Coronary artery (tissue), 2 donors: Measurements from ENCODE around the gene PUM1.

Experiments used
- DNase-seq: peaks from one replicate; pipeline ENCODE4 v3.0.0-alpha.2; 2017; ENCODE audit warnings: low spot score
- H3K27ac ChIP-seq, 2 donors: fragments of 200-600 bp; sonication (generic); one replicate each; pipeline ENCODE4 v1.5.1; 2016 to 2019
- H3K4me3 ChIP-seq: fragments of 200-600 bp; sonication (generic); 2 replicates; pipeline ENCODE4 v1.5.1; 2016; ENCODE audit warnings: mild to moderate bottlenecking, moderate library complexity
- TF ChIP-seq, protein P1 (sequence below): fragments of 200-600 bp; sonication (generic); IDR thresholded peaks from one replicate; pipeline ENCODE4 v1.5.1; 2019; ENCODE audit warnings: antibody characterized with exemption

The PUM1 gene

GRCh38 chr1:30915491-30916230, 149.9 kb downstream of the PUM1 start:
- Histone ChIP-seq H3K27ac (no peak overlapping the region), H3K4me3 (no peak overlapping the region)
- no peak for DNase-seq
- TF ChIP-seq, protein P1, sequence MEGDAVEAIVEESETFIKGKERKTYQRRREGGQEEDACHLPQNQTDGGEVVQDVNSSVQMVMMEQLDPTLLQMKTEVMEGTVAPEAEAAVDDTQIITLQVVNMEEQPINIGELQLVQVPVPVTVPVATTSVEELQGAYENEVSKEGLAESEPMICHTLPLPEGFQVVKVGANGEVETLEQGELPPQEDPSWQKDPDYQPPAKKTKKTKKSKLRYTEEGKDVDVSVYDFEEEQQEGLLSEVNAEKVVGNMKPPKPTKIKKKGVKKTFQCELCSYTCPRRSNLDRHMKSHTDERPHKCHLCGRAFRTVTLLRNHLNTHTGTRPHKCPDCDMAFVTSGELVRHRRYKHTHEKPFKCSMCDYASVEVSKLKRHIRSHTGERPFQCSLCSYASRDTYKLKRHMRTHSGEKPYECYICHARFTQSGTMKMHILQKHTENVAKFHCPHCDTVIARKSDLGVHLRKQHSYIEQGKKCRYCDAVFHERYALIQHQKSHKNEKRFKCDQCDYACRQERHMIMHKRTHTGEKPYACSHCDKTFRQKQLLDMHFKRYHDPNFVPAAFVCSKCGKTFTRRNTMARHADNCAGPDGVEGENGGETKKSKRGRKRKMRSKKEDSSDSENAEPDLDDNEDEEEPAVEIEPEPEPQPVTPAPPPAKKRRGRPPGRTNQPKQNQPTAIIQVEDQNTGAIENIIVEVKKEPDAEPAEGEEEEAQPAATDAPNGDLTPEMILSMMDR, result no peak

DNA sequence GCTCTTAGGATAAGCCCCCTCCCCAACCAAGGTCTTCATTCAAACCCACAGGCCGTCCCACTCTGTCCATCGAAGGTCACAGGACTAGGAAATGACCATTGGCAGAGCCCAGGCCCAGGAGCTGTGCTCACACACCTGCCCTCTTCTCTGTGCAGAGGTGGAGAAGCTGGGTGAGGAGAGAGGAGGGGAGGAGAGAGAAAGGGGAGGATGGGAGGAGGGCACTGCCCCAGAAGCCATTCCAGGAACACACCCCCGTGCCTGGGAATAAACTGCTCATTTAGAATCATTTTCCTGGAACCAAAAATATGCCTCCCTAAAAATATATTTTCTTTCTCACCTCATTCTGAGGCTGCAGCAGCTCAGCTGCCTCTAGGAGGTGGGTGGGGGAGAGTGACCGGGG, 150.6 kb downstream of the PUM1 start:
- H3K27ac ChIP-seq, result no peak overlapping the region
- TF ChIP-seq, protein P1, result no peak
- no peak for DNase-seq

DNA sequence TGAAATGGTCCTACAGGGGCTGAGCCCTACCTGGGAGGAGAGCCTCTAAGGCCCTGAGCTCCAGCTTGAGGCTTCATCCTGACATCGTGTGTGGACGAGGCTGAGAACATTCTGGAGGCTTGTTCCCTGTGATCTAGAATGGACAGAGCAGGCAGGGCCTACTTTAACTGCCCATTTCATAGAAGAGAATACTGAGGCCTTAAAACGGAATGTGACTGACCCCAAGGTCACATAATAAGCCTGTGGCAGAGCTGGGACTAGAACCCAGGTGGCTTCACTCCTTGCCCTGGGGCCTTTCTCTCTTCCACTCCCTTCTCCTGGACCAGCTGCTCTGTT, 151.0 kb downstream of the PUM1 start:
- H3K4me3 ChIP-seq, result no peak overlapping the region
- TF ChIP-seq, protein P1, result no peak
- no peak overlapping the region for H3K27ac ChIP-seq
- DNase-seq, result no peak

More for the DNA sequence above, 150.6 kb downstream of the PUM1 start:
- H3K4me3 ChIP-seq, result no peak overlapping the region

DNA sequence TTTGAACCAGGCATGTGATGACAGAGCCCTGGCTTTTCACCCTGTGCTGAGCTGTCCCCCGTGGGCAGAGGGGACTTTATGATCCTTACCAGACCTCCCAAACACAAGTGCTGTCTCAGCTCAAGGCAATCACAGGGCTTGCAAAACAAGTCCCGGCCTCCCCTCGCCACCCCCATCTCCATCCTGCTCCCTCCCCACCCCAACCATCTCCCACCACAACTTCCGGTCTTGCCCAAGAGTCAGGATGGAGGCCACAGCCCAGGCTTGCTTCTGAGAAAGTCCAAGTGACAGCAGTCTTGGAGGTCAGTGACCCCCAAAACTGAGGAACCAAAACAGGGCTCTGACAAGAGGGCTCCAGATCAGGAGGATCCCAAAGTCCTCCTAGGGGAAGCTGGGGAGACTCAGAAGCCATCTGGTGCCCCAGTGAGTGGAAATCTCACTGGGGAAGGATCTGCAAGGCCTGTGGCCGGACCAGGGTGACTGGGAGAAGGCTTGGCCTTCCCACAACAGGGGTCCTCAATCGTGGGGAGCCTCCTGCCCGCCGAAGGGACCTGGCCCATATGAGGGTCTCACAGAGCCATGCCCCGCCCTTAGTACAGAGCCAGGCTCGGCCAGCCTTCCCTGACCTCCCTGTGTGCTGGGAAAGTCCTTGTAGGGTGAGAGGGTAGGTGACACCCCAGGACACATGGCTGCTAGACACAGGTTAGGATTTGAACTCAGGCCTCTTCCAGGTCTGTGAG, 152.4 kb downstream of the PUM1 start:
- peak overlapping the region in 1 of 2 donors; percentile 69 for H3K27ac ChIP-seq
- TF ChIP-seq, protein P1, result no peak
- no peak for DNase-seq
- H3K4me3 ChIP-seq, result no peak overlapping the region

DNA sequence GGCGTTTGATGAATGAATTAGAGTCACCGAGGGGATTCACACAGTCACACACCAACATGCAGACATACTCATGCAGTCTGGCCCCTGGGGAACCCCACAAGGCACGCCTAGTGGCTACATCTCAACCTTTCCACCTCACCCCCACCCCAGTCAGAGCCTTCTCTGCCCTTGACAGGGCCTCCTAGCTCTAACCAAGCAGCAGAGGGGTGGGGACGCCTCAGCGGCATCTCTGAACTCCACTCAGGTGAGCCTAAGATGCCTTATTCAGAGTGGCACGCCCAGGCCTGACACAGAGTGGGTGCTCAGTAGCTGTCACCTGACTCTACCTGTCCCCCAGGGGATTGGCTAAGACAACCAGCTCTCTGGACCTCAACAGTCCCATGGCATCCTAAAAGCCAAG, 153.3 kb downstream of the PUM1 start:
- peak overlapping the region in 1 of 2 donors; percentile 38 for H3K27ac ChIP-seq

GRCh38 chr1:30911059-30911954, 154.2 kb downstream of the PUM1 start:
- DNase-seq, result no peak
- TF ChIP-seq, protein P1, result peak; percentile 89
- Histone ChIP-seq H3K4me3 (no peak overlapping the region), H3K27ac (no peak overlapping the region)

More for the DNA sequence above, 153.3 kb downstream of the PUM1 start:
- no peak overlapping the region for H3K4me3 ChIP-seq
- TF ChIP-seq, protein P1, result no peak
- DNase-seq, result no peak
